Omental fat pad (tissue), 4 donors: ENCODE results near the gene YRDC. TPM values are rescaled to one million over a fixed set of nuclear protein-coding genes. Genes with fewer than 3 reads are reported as not detected.

Source experiments
- ATAC-seq: fragments of 150-250 bp; one replicate; pipeline ENCODE4 v1.9.1; 2016; ENCODE audit warnings: mild to moderate bottlenecking, moderate library complexity; ENCODE audit not compliant: low FRiP score
- DNase-seq: peaks from one replicate; pipeline ENCODE4 v3.0.0-alpha.2; 2019; ENCODE audit warnings: low spot score
- CTCF ChIP-seq, 3 donors: fragments of 450-650 bp; IDR thresholded peaks; one replicate each; pipeline ENCODE4 v1.5.1; 2016 to 2017; ENCODE audit warnings: antibody characterized with exemption in 3 of 3, mild to moderate bottlenecking in 3 of 3, moderate library complexity in 2 of 3
- total RNA-seq, 4 donors: library from RNA; depleted of rRNA; stranded (reverse); fragments of >200 nt; gene quantifications; one replicate each; pipeline ENCODE4 v1.1.0, GENCODE V29; 2016

YRDC gene
- total RNA-seq, 4 donors from 2014 or later: 14.7 to 28.6 (median 16.0) TPM

- TF ChIP-seq CTCF (IDR thresholded peaks at IDR 0.05): no peak
- DNase-seq: no peak
- ATAC-seq: no peak
These were observed 40.5 kb downstream of the YRDC start for GRCh38 chr1:37767488-37767887.

DNA sequence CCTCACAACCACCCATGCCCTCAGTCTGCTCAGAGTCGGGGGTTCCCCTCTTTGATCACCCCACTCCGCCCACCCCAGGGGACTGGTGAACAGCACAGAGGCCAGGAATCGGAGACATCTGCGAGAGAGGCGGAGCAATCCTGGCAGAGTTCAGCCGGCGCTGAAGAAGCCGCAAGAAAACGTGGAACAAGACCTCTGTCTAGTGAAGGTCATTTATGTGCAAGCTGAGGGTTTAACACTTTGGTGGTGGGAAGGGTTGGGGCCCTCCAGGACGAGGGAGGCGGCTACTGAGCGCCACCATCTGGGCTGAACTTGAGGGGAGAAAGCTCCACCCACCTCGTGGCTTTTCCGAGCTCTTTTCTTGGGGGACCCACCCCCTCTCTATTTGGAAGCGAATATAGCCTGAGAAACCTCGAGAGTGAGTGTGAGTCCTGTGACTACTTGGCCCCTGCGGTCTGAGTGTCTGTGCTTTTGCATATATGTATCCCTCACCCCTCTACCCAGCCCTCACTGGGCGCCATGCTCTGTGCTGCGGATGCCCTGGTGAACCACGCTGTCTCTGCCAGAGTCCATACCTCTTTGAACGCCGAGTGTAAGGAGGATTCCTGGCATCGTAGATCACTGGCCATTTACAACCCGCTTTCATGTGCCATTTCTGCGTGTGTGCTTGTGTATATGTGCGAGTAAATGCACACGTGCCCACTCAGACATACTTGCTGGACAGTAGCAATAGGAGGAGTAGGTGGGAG is 41.9 kb downstream of the YRDC start:
- no peak for TF ChIP-seq CTCF (IDR thresholded peaks at IDR 0.05)
- ATAC-seq: no peak
- no peak for DNase-seq

GRCh38 chr1:37764888-37765441 is 43.0 kb downstream of the YRDC start, which contains the start of gene EPHA10:
TSS of gene EPHA10 (minus strand) at chr1:37765120. CDS start at chr1:37765066, 54 bp downstream.
- DNase-seq (no peak), ATAC-seq (no peak)
- no peak for TF ChIP-seq CTCF (IDR thresholded peaks at IDR 0.05)

GRCh38 chr1:37764414-37764825 is 43.6 kb downstream of the YRDC start:
- ATAC-seq (no peak), DNase-seq (no peak)
- no peak for TF ChIP-seq CTCF (IDR thresholded peaks at IDR 0.05)

GRCh38 chr1:37763791-37764413 is 44.1 kb downstream of the YRDC start:
- TF ChIP-seq CTCF (IDR thresholded peaks at IDR 0.05): no peak
- DNase-seq (no peak), ATAC-seq (no peak)

GRCh38 chr1:37762516-37762915 is 45.5 kb downstream of the YRDC start:
- no peak for DNase-seq
- no peak for TF ChIP-seq CTCF (IDR thresholded peaks at IDR 0.05)
- ATAC-seq: no peak
